ENCODE measurements around the gene KLHL24.
"Not testable (repeated sequence)": the region's sequence is repeated elsewhere in the genome, so short reads cannot be mapped to it uniquely, and the experiment has no call there.

KLHL24 gene, protein sequence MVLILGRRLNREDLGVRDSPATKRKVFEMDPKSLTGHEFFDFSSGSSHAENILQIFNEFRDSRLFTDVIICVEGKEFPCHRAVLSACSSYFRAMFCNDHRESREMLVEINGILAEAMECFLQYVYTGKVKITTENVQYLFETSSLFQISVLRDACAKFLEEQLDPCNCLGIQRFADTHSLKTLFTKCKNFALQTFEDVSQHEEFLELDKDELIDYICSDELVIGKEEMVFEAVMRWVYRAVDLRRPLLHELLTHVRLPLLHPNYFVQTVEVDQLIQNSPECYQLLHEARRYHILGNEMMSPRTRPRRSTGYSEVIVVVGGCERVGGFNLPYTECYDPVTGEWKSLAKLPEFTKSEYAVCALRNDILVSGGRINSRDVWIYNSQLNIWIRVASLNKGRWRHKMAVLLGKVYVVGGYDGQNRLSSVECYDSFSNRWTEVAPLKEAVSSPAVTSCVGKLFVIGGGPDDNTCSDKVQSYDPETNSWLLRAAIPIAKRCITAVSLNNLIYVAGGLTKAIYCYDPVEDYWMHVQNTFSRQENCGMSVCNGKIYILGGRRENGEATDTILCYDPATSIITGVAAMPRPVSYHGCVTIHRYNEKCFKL
- total RNA-seq, result 27.0 to 264 (median 121) reads per million in 9 experiments

DNA sequence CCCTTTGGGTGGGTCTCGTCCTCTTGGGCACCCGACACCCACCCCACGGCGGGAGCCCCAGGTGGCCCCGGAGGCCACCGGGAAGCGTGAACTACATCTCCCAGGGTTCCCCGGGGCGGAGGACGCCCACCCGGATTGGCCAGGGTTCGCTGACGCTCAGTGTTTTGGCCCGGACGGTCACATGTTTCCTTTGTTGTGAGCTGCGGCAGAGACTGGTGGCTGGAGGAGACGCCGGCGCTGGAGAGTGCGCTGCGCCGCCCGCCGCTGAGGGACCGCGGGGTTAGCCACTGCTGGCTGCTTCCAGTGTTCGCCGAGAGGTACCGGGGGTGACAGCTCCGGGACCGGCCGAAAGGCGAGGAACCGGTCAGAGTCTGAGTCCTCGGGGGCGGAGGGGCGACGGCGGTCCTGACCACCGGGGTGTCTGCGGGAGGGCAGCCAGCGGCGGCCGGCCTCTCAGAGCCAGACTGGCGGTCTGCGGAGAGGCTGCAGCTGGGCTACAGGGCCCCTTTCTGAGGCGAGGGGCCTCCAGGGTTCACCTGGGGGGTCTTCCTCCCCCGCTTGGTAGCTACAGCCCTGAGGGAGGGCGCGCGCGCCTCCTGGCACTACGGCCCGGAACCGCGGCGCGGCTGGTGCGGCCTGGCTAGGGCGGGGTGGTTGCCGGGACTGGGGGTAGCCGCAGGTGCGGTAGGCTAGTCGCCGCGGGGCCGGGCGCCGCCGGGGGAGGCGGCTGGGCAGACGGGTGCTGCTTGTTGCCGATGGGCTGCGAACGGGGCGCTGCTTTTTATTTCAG lies at the start of gene KLHL24:
TSS of gene KLHL24 (plus strand) at position 193 of the 790 bp plus-strand sequence. CDS start 14,734 bp downstream, outside the sequence.
- Mint-ChIP-seq H3K27ac (peak within 1 kb of the TSS; percentile 97 to 98), H3K36me3 (ENCODE audit: insufficient read depth) (peaks cover 38% of the 10 kb centered on the region), H3K4me1 (ENCODE audit: low read depth in 2 of 2) (peaks cover 21 to 27% of the 10 kb centered on the region in 2 donors), H3K9me3 (no peaks in the 10 kb centered on the region), H3K27me3 (no peaks in the 10 kb centered on the region), H3K4me3 (peak within 1 kb of the TSS; percentile 87 to 92)
- DNase-seq, result peak; percentile 85 to 87 (median 86)
- ATAC-seq (replicated peaks), result peak; percentile 70

DNA sequence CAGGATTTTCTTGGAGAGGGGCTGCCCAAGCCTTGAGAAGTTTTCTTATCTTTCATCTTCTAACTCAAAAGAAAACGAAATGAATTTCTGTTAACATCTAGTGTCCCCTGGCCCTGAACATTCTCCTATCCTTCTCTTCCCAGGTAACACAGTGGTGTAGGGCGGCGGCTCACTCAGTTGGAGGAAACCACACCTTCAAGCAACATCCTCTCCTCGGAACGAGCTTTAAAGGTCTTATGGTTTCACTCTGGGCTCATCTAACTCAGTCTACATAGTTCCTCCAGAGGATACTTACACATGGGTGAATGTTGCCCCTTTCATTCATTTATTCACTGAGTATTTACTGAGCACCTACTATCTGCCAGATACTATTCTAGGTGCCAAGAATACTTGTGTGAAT lies 48.9 kb upstream of the KLHL24 start:
- H3K36me3 Mint-ChIP-seq (ENCODE audit: insufficient read depth), result peaks cover 3% of the 10 kb centered on the region
- no peak overlapping the region for H3K4me3 Mint-ChIP-seq
- H3K27me3 Mint-ChIP-seq, result peaks cover 0 to under 1% of the 10 kb centered on the region in 2 donors
- ATAC-seq (replicated peaks) (peak; percentile 51), DNase-seq (no peak)
- peak overlapping the region; percentile 6 to 15 for H3K27ac Mint-ChIP-seq
- peaks cover 11 to 14% of the 10 kb centered on the region in 2 donors for H3K4me1 Mint-ChIP-seq (ENCODE audit: low read depth in 2 of 2)
- H3K9me3 Mint-ChIP-seq, result no peaks in the 10 kb centered on the region

DNA sequence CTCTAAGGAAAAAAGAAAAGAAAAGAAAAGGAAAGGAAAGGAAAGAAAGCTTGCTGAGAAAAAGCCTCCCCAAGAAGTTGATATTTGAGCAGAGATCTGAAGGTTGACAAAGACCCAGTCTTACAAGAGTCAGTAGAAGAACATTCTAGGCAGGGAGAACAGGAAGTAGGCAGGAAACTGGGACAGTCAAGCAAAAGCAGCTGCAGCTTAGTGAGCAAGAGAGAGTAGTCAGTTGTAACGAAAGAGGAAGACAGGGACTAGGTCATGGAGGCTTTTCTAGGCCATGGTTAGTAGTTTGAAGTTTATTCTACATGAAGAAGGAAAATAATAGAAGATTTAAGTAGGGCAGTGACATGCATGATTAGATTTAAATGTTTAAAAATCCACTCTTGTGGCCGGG lies 48.1 kb upstream of the KLHL24 start:
- Mint-ChIP-seq H3K27ac (peak overlapping the region in 1 of 2 donors; percentile 15), H3K27me3 (peaks cover 0 to 8% of the 10 kb centered on the region in 2 donors), H3K4me3 (no peak overlapping the region), H3K4me1 (ENCODE audit: low read depth in 2 of 2) (peaks cover 16 to 21% of the 10 kb centered on the region in 2 donors), H3K36me3 (ENCODE audit: insufficient read depth) (peaks cover 3% of the 10 kb centered on the region), H3K9me3 (no peaks in the 10 kb centered on the region)
- DNase-seq, result no peak
- ATAC-seq (replicated peaks), result no peak

DNA sequence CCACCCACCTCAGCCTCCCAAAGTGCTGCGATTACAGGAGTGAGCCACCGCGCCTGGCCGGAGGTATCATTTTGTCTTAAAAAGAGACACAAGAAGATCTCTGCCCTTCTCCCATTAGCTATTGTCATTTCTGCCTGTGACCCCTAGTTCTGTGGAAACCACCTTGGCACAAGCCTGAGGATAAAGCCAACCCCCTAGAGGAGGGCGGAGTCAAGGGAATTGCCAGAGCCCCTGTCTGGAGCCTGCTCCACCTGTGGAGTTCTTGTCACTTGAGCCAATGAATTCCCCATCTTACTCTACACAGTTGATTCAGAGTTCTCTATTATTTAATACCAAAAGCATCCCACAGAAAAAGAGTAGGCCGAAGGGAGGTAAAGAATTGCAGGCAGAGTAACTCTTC lies 45.0 kb upstream of the KLHL24 start:
- H3K4me1 Mint-ChIP-seq (ENCODE audit: low read depth in 2 of 2), result peaks cover 16 to 21% of the 10 kb centered on the region in 2 donors
- no peak overlapping the region for H3K27ac Mint-ChIP-seq

DNA sequence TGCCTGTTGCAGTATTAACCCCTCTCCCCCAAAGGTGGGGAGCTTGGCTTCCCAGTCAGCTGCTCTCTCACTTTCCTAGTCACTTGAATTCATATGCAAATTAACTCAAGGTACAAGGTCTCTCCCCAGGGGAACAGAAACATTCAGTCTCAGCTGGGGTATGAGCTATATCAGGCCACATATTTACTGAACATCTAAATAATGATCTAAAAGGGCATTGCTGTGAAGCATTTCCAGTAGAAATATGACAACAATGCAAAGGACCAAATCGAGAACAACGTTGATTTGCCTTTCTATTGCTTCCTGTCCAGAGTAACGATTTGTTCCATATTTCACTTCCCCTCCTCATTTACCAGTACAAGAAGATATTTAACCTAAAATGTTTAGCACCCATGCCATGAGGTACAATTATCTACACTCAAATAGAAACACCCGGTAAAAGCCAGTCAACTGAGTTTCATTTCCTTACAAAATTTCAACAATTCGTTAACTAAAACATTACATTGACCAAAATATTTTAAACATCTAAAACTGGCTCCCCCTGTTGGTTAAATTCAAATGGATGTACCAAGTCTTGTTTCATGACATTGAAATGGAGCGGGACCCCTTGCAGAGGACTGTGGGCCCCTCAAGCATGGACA lies 43.4 kb upstream of the KLHL24 start:
- Mint-ChIP-seq H3K4me1 (ENCODE audit: low read depth in 2 of 2) (peaks cover 10 to 12% of the 10 kb centered on the region in 2 donors), H3K27me3 (peaks cover 7 to 8% of the 10 kb centered on the region in 2 donors), H3K27ac (peak overlapping the region; percentile 4 to 17), H3K9me3 (no peaks in the 10 kb centered on the region), H3K4me3 (peak overlapping the region in 1 of 2 donors; percentile 49), H3K36me3 (ENCODE audit: insufficient read depth) (peaks cover 3% of the 10 kb centered on the region)
- DNase-seq, result no peak
- peak; percentile 44 for ATAC-seq (replicated peaks)

More for the DNA sequence above, 45.0 kb upstream of the KLHL24 start:
- DNase-seq (no peak), ATAC-seq (replicated peaks) (no peak)
- no peaks in the 10 kb centered on the region for H3K9me3 Mint-ChIP-seq
- peaks cover 7 to 8% of the 10 kb centered on the region in 2 donors for H3K27me3 Mint-ChIP-seq
- peaks cover 3% of the 10 kb centered on the region for H3K36me3 Mint-ChIP-seq (ENCODE audit: insufficient read depth)
- no peak overlapping the region for H3K4me3 Mint-ChIP-seq

DNA sequence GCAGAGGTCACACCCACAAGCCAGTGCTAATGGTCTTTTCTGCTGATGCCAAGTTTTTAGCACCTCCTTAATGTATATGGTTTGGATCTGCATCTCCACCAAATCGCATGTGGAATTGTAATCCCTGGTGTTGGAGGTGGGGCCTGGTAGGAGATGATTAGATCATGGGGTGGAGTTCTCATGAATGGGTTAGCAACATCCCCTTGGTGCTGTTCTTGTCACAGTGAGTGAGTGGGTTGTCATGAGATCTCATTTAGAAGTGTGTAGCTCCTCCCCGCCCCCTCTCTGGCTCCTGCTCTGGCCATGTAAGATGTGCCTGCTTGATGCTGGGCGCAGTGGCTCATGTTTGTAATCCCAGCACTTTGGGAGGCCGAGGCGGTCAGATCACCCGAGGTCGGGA lies 42.6 kb upstream of the KLHL24 start:
- ATAC-seq (replicated peaks), result no peak
- no peak overlapping the region for H3K4me3 Mint-ChIP-seq
- no peak overlapping the region for H3K27ac Mint-ChIP-seq
- peaks cover 3% of the 10 kb centered on the region for H3K36me3 Mint-ChIP-seq (ENCODE audit: insufficient read depth)
- H3K9me3 Mint-ChIP-seq, result no peaks in the 10 kb centered on the region
- peaks cover 7 to 8% of the 10 kb centered on the region in 2 donors for H3K27me3 Mint-ChIP-seq
- DNase-seq, result no peak
- H3K4me1 Mint-ChIP-seq (ENCODE audit: low read depth in 2 of 2), result peaks cover 5 to 7% of the 10 kb centered on the region in 2 donors

DNA sequence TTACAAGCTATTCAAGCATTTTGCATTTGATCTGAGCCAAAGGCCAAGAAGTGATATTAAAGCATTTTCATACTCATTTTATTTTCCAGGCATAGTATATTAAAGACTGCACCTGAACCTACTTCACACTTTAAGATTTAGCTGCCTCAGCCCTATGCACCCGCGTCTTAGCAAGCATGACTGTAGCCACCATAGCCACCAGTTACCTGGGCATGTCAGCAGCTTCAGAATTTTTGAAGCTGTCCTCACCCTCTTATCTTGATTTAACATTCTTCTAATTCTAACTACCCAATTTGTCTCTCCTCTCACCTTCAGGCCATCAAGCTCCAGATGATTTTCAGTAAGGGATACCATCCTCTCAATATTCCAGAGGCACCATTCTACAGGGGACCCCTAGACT lies 40.8 kb upstream of the KLHL24 start:
- Mint-ChIP-seq H3K9me3 (peaks cover 0 to 8% of the 10 kb centered on the region in 2 donors), H3K36me3 (ENCODE audit: insufficient read depth) (no peaks in the 10 kb centered on the region), H3K4me1 (ENCODE audit: low read depth in 2 of 2) (peaks cover 5 to 7% of the 10 kb centered on the region in 2 donors), H3K27me3 (peaks cover 7 to 8% of the 10 kb centered on the region in 2 donors), H3K4me3 (no peak overlapping the region), H3K27ac (no peak overlapping the region)
- ATAC-seq (replicated peaks) (no peak), DNase-seq (no peak)

DNA sequence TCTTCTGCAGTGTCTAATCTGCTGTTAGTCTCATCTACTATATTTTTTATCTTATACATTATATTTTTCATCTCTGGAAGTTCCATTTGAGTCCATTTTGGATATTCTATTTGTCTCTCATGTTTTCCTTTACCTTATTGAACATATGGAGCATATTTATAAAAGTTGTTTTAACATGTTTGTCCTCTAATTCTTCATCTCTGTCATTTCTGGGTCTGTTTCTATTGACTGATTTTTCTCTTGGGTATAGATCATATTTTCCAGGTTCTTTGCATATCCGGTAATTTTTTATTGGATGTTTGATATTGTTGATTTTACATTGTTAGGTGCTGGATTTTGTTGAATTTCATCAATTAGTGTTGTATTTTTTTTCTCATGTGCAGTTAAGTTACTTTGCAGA lies 37.5 kb upstream of the KLHL24 start:
- H3K36me3 Mint-ChIP-seq (ENCODE audit: insufficient read depth), result no peaks in the 10 kb centered on the region
- H3K4me3 Mint-ChIP-seq, result no peak overlapping the region
- H3K9me3 Mint-ChIP-seq, result peaks cover 0 to 8% of the 10 kb centered on the region in 2 donors
- no peak for DNase-seq
- no peak overlapping the region for H3K27ac Mint-ChIP-seq
- ATAC-seq (replicated peaks), result no peak
- H3K27me3 Mint-ChIP-seq, result peaks cover 7 to 9% of the 10 kb centered on the region in 2 donors
- no peaks in the 10 kb centered on the region for H3K4me1 Mint-ChIP-seq (ENCODE audit: low read depth in 2 of 2)

DNA sequence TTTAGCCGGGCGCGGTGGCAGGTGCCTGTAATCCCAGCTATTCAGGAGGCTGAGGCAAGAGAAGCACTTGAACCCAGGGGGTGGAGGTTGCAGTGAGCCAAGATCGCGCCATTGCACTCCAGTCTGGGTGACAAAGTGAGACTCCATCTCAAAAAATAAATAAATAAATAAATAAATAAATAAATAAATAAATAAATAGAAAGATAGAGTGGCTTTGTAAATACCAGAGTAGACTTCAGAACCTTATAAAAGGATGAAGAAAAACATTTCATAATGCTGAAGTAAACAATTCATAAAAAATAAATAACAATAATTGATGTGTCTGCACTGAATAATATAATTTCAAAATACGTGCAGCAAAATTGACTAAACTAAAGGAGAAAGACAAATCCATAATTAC lies 24.1 kb upstream of the KLHL24 start:
- not testable (repeated sequence) for H3K9me3 Mint-ChIP-seq; H3K4me1 Mint-ChIP-seq (ENCODE audit: low read depth in 2 of 2); H3K27ac Mint-ChIP-seq

DNA sequence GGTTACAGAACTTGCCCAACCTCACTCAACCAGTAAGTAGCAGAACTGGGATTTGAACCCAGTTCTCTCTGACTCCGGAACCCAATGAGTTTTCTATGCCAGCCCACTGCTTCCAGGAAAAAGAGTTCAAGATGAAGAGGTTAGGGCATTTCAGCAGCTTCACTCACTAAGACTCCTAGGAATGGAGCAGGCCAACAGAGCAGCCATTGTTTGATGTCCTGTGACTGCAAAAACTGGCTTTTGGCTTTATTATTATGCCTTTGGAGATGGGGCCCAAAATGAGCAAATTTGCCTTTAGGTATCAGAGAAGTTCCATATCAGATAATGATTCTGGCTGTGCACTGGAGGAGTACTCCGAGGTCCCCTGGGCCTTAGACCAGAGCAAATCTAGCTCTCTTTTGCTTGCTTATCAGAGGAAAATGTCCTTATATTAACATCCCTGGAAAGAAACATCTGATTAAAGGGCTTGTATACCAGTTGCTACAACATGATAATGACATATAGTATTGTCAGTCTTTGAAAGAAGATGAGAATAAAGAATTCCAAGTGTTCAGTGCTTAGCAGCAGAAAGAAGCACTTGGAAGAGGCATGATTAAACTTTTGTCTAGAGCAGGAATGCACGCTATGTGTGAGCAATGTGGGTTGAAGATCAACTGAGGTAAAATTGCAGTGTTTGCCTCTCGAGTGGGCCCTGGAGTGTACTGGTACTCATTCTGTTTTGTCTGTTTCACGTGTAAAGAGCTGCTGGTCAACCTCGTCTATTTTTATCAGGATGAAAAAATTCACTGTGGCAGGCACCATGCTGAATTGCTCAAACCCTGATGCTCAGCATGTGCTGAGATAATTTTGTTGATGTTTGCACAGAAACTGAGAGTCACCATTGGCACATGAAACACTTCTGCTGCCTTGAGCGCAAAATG lies 21.8 kb upstream of the KLHL24 start:
- peaks cover 0 to 6% of the 10 kb centered on the region in 2 donors for H3K27me3 Mint-ChIP-seq
- ATAC-seq (replicated peaks) (no peak), DNase-seq (no peak)
- no peak overlapping the region for H3K4me3 Mint-ChIP-seq
- H3K9me3 Mint-ChIP-seq, result no peaks in the 10 kb centered on the region
- H3K4me1 Mint-ChIP-seq (ENCODE audit: low read depth in 2 of 2), result no peaks in the 10 kb centered on the region
- no peaks in the 10 kb centered on the region for H3K36me3 Mint-ChIP-seq (ENCODE audit: insufficient read depth)
- no peak overlapping the region for H3K27ac Mint-ChIP-seq

More for the DNA sequence above, 24.1 kb upstream of the KLHL24 start:
- H3K27me3 Mint-ChIP-seq; ATAC-seq (replicated peaks); H3K36me3 Mint-ChIP-seq (ENCODE audit: insufficient read depth); H3K4me3 Mint-ChIP-seq; DNase-seq: not testable (repeated sequence)

DNA sequence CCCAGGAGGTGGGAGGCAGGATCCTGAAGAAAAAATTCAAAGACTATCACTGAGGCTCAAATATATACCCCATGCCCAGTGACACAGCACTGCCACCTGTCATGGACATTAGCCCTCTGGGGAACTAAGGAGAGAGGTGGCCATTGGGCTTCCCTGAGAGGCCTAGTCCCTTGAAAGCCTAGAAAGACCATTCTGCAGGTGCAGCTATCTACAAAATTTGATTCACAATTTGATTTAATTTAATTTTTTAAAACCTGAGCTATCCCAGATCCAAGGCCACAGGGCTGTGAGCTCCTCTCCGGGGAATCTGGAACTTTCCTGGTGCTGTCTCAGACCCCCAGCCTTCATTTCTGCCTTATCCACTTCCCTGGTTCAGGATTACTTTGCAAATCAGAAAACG lies 16.9 kb upstream of the KLHL24 start:
- Mint-ChIP-seq H3K4me3 (no peak overlapping the region), H3K27me3 (peaks cover 0 to 6% of the 10 kb centered on the region in 2 donors), H3K9me3 (no peaks in the 10 kb centered on the region), H3K36me3 (ENCODE audit: insufficient read depth) (no peaks in the 10 kb centered on the region), H3K27ac (no peak overlapping the region), H3K4me1 (ENCODE audit: low read depth in 2 of 2) (no peaks in the 10 kb centered on the region)
- ATAC-seq (replicated peaks) (no peak), DNase-seq (no peak)

DNA sequence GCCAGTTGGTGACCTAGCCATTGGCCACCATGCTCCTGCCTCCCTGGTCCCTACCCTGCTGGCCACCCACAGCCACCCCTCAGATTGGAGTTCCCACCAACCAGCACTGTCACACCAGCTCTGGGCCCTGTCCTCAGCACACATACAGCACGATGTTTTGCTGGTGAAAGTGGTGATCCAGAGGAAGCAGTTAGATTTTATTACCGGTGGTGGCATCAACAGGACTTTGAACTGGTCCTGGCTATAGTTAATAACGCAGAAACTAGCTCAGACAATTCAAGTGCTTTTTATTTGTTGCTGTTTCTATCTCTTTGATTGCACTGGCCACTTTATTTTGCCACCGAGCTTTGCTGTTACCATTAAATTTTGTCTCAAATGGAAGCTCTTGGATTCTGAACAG lies 16.4 kb upstream of the KLHL24 start:
- Mint-ChIP-seq H3K27me3 (peaks cover 0 to 6% of the 10 kb centered on the region in 2 donors), H3K27ac (no peak overlapping the region), H3K36me3 (ENCODE audit: insufficient read depth) (no peaks in the 10 kb centered on the region), H3K4me1 (ENCODE audit: low read depth in 2 of 2) (no peaks in the 10 kb centered on the region), H3K4me3 (no peak overlapping the region), H3K9me3 (no peaks in the 10 kb centered on the region)
- DNase-seq, result no peak
- no peak for ATAC-seq (replicated peaks)
